Mesenchymal stem cell (in vitro differentiated cells and primary cell): ENCODE measurements around the gene CUX1.

Experiments used
- DNase-seq: peaks from one replicate; pipeline ENCODE4 v3.0.0-alpha.2; 2013
- H2AFZ ChIP-seq: one replicate; pipeline ENCODE4 v1.6.1; 2013; ENCODE audit warnings: low read depth, mild to moderate bottlenecking, control low read depth, inconsistent platforms, low read length, moderate library complexity
- H2AK5ac ChIP-seq: 2 replicates; pipeline ENCODE4 v1.6.1; 2013; ENCODE audit warnings: low read length, moderate library complexity, mild to moderate bottlenecking, inconsistent platforms; ENCODE audit not compliant: severe bottlenecking
- H2BK120ac ChIP-seq: one replicate; pipeline ENCODE4 v1.6.1; 2013; ENCODE audit warnings: low read depth, mild to moderate bottlenecking, inconsistent platforms, low read length, moderate library complexity
- H2BK12ac ChIP-seq, 2 experiments: one replicate each; pipeline ENCODE4 v1.6.1; 2013; ENCODE audit warnings: inconsistent platforms in 2 of 2, low read length in 2 of 2, mild to moderate bottlenecking in 2 of 2, moderate library complexity in 2 of 2, control low read depth in 1 of 2
- H2BK15ac ChIP-seq: one replicate; pipeline ENCODE4 v1.6.1; 2013; ENCODE audit warnings: mild to moderate bottlenecking, low read depth, inconsistent platforms; ENCODE audit not compliant: poor library complexity, severe bottlenecking
- H2BK5ac ChIP-seq: 2 replicates; pipeline ENCODE4 v1.6.1; 2013; ENCODE audit warnings: low read depth, mild to moderate bottlenecking, low read length, control low read depth, inconsistent platforms; ENCODE audit not compliant: poor library complexity, severe bottlenecking
- H3K14ac ChIP-seq, 2 experiments: one replicate each; pipeline ENCODE4 v1.6.1; 2013; ENCODE audit warnings: inconsistent platforms in 2 of 2, low read length in 2 of 2, control low read depth in 1 of 2, mild to moderate bottlenecking in 1 of 2, moderate library complexity in 1 of 2
- H3K18ac ChIP-seq, 2 experiments: one replicate each; pipeline ENCODE4 v1.6.1; 2013; ENCODE audit warnings: inconsistent platforms in 2 of 2, low read length in 2 of 2, control low read depth in 1 of 2, low read depth in 1 of 2, mild to moderate bottlenecking in 1 of 2
- H3K23ac ChIP-seq, 2 experiments: one replicate each; pipeline ENCODE4 v1.6.1; 2013; ENCODE audit warnings: inconsistent platforms in 2 of 2, low read length in 2 of 2, mild to moderate bottlenecking in 2 of 2, moderate library complexity in 2 of 2, control low read depth in 1 of 2
- H3K27ac ChIP-seq: 2 replicates; pipeline ENCODE4 v1.5.1; 2013; ENCODE audit warnings: mild to moderate bottlenecking, moderate library complexity, low read length, control low read depth, inconsistent platforms; ENCODE audit not compliant: poor library complexity, severe bottlenecking
- H3K27me3 ChIP-seq, 2 experiments: 2 replicates each; pipeline versions ENCODE4 v1.6.1 to v1.7.0; 2013; ENCODE audit warnings: low read length in 2 of 2, mild to moderate bottlenecking in 2 of 2, moderate library complexity in 2 of 2, control low read depth in 1 of 2, inconsistent platforms in 1 of 2; ENCODE audit not compliant: control insufficient read depth in 1 of 2, insufficient read depth in 1 of 2
- H3K36me3 ChIP-seq, 2 experiments: 2 replicates each; pipeline versions ENCODE4 v1.6.1 to v1.7.0; 2013; ENCODE audit warnings: low read length in 2 of 2, control low read depth in 1 of 2, inconsistent platforms in 1 of 2, low read depth in 1 of 2, mild to moderate bottlenecking in 1 of 2; ENCODE audit not compliant: insufficient read depth in 2 of 2, control insufficient read depth in 1 of 2
- H3K4ac ChIP-seq, 2 experiments: one replicate each; pipeline ENCODE4 v1.6.1; 2013; ENCODE audit warnings: inconsistent platforms in 2 of 2, low read length in 2 of 2, mild to moderate bottlenecking in 2 of 2, moderate library complexity in 2 of 2, control low read depth in 1 of 2, low read depth in 1 of 2
- H3K4me1 ChIP-seq: 2 replicates; pipeline ENCODE4 v1.6.1; 2013; ENCODE audit warnings: low read depth, low read length, control low read depth; ENCODE audit not compliant: control insufficient read depth, insufficient read depth
- H3K4me2 ChIP-seq: 2 replicates; pipeline ENCODE4 v1.6.1; 2013; ENCODE audit warnings: low read length, mild to moderate bottlenecking, inconsistent platforms; ENCODE audit not compliant: poor library complexity, severe bottlenecking
- H3K4me3 ChIP-seq, 2 experiments: 2 replicates each; pipeline versions ENCODE4 v1.5.1 to v1.7.0; 2013; ENCODE audit warnings: low read length in 2 of 2, mild to moderate bottlenecking in 2 of 2, control low read depth in 1 of 2, low read depth in 1 of 2; ENCODE audit not compliant: insufficient read depth in 1 of 2
- H3K79me1 ChIP-seq: replicated peaks from 2 replicates; pipeline ENCODE4 v1.6.1; 2013; ENCODE audit warnings: mild to moderate bottlenecking, control low read depth, low read length, inconsistent platforms; ENCODE audit not compliant: poor library complexity, severe bottlenecking
- H3K9ac ChIP-seq: 2 replicates; pipeline ENCODE4 v1.7.0; 2013; ENCODE audit warnings: mild to moderate bottlenecking, low read length, moderate library complexity
- H3K9me3 ChIP-seq: 2 replicates; pipeline ENCODE4 v1.7.0; 2013; ENCODE audit warnings: mild to moderate bottlenecking, low read length; ENCODE audit not compliant: control insufficient read depth
- H4K8ac ChIP-seq: one replicate; pipeline ENCODE4 v1.6.1; 2013; ENCODE audit warnings: inconsistent platforms, mild to moderate bottlenecking, low read length, moderate library complexity
- H4K91ac ChIP-seq: one replicate; pipeline ENCODE4 v1.6.1; 2013; ENCODE audit warnings: mild to moderate bottlenecking, low read length, inconsistent platforms
- WGBS: methylation state at CpG from one replicate; pipeline ENCODE4 v1.1.7; 2013; ENCODE audit warnings: mixed read lengths; 5-methylcytosine and 5-hydroxymethylcytosine counted together

The CUX1 gene

GRCh38 chr7:101814991-101815825 is 2.2 kb upstream of the CUX1 start:
- H2AFZ ChIP-seq: peak overlapping the region; percentile 99
- H2BK12ac ChIP-seq: peak overlapping the region; percentile 6 to 96
- H3K36me3 ChIP-seq: no peaks in the 10 kb centered on the region
- DNase-seq: peak; percentile 41
- peak overlapping the region in 1 of 2 experiments; percentile 99 for H3K18ac ChIP-seq
- H4K8ac ChIP-seq: peak overlapping the region; percentile 69
- peak overlapping the region in 1 of 2 experiments; percentile 97 for H3K23ac ChIP-seq
- H3K9ac ChIP-seq: peak overlapping the region; percentile 77
- peak overlapping the region; percentile 31 for H2BK5ac ChIP-seq
- H3K9me3 ChIP-seq: no peaks in the 10 kb centered on the region
- peak overlapping the region in 1 of 2 experiments; percentile 79 for H3K4ac ChIP-seq
- under 1% methylated on average over 25 of the region's 89 CpGs for WGBS
- peaks cover 13% of the 10 kb centered on the region for H3K4me1 ChIP-seq
- H2BK15ac ChIP-seq: no peak overlapping the region
- no peak overlapping the region for H2AK5ac ChIP-seq
- no peak overlapping the region for H3K27ac ChIP-seq
- H3K79me1 ChIP-seq: peaks cover 10% of the 10 kb centered on the region
- H3K14ac ChIP-seq: peak overlapping the region in 1 of 2 experiments; percentile 98
- peak overlapping the region; percentile 99 for H3K4me2 ChIP-seq
- peak overlapping the region; percentile 80 to 86 for H3K4me3 ChIP-seq
- peak overlapping the region; percentile 80 for H4K91ac ChIP-seq
- H2BK120ac ChIP-seq: peak overlapping the region; percentile 98
- H3K27me3 ChIP-seq: no peaks in the 10 kb centered on the region

- Histone ChIP-seq H2BK12ac (no peak overlapping the region), H2BK120ac (peak overlapping the region; percentile 100), H2BK15ac (no peak overlapping the region), H2AK5ac (no peak overlapping the region), H2BK5ac (no peak overlapping the region), H3K4me2 (no peak overlapping the region), H3K4me1 (peaks cover 13% of the 10 kb centered on the region), H3K23ac (no peak overlapping the region), H4K91ac (no peak overlapping the region), H3K36me3 (no peaks in the 10 kb centered on the region), H3K18ac (peak overlapping the region; percentile 81 to 89), H4K8ac (peak overlapping the region; percentile 77), H3K9me3 (no peaks in the 10 kb centered on the region), H3K27ac (no peak overlapping the region), H3K79me1 (peaks cover 10% of the 10 kb centered on the region), H3K4ac (peak overlapping the region; percentile 35 to 54), H3K9ac (peak overlapping the region; percentile 77), H2AFZ (no peak overlapping the region), H3K4me3 (peak overlapping the region; percentile 73 to 80), H3K27me3 (no peaks in the 10 kb centered on the region), H3K14ac (no peak overlapping the region)
- WGBS: 2% methylated on average over 33 of the region's 113 CpGs
- DNase-seq: peak; percentile 84
These were observed 1.4 kb upstream of the CUX1 start for GRCh38 chr7:101815826-101816594.

- H3K9me3 ChIP-seq: no peaks in the 10 kb centered on the region
- no peak overlapping the region for H2AK5ac ChIP-seq
- H2BK120ac ChIP-seq: peak overlapping the region; percentile 100
- peak overlapping the region; percentile 76 to 80 for H3K4me3 ChIP-seq
- H2BK12ac ChIP-seq: no peak overlapping the region
- H2AFZ ChIP-seq: no peak overlapping the region
- H3K27ac ChIP-seq: no peak overlapping the region
- no peak overlapping the region for H4K8ac ChIP-seq
- no peak overlapping the region for H4K91ac ChIP-seq
- peak overlapping the region; percentile 28 for H2BK15ac ChIP-seq
- H3K36me3 ChIP-seq: no peaks in the 10 kb centered on the region
- WGBS: under 1% methylated on average over 70 of the region's 130 CpGs
- H3K4me1 ChIP-seq: peaks cover 13% of the 10 kb centered on the region
- no peak overlapping the region for H2BK5ac ChIP-seq
- peak; percentile 50 for DNase-seq
- H3K9ac ChIP-seq: peak overlapping the region; percentile 81
- H3K27me3 ChIP-seq: no peaks in the 10 kb centered on the region
- H3K4ac ChIP-seq: peak overlapping the region in 1 of 2 experiments; percentile 73
- peak overlapping the region in 1 of 2 experiments; percentile 88 for H3K14ac ChIP-seq
- H3K23ac ChIP-seq: peak overlapping the region in 1 of 2 experiments; percentile 52
- H3K4me2 ChIP-seq: peak overlapping the region; percentile 98
- peaks cover 10% of the 10 kb centered on the region for H3K79me1 ChIP-seq
- H3K18ac ChIP-seq: peak overlapping the region; percentile 52 to 54
These were observed 593 bp upstream of the CUX1 start for GRCh38 chr7:101816595-101817470.
